SU-DHL-6 (cell line): ENCODE data around the gene SLC8A3.

Experiments used
- EZH2phosphoT487 ChIP-seq: fragments of 200-600 bp; sonication (generic), shearing (Covaris generic); conservative IDR thresholded peaks from 2 replicates; pipeline ENCODE4 v1.6.1; 2018; ENCODE audit warnings: mild to moderate bottlenecking, antibody characterized with exemption, low read length, moderate library complexity, mixed read lengths
- TF ChIP-seq, protein P1 (sequence below): fragments of 200-600 bp; sonication (generic); IDR thresholded peaks from one replicate; pipeline ENCODE4 v1.5.1; 2017; ENCODE audit warnings: antibody characterized with exemption, mild to moderate bottlenecking, low read length, moderate library complexity; ENCODE audit not compliant: insufficient read depth, poor library complexity, severe bottlenecking

DNA sequence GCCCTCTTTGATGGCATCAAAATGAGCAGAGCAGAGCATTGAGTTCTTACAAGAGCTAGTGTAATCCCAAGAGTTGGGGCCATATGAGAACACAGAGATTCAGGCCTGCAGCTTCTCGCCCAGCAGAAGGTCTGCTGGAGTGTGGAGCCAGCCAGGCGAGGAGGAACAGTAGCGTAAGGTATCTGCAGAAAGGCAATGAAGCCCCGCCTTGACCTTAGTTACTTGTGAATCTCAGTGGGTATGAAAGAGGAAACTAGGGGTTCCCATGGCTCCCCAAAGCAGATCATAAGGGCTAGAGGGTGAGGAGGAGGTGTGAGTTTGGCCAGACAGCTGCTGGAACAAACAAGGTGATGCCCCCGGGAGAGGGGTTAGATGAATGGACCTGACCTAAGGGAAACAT lies 49.4 kb downstream of the SLC8A3 start:
- TF ChIP-seq, protein P1, sequence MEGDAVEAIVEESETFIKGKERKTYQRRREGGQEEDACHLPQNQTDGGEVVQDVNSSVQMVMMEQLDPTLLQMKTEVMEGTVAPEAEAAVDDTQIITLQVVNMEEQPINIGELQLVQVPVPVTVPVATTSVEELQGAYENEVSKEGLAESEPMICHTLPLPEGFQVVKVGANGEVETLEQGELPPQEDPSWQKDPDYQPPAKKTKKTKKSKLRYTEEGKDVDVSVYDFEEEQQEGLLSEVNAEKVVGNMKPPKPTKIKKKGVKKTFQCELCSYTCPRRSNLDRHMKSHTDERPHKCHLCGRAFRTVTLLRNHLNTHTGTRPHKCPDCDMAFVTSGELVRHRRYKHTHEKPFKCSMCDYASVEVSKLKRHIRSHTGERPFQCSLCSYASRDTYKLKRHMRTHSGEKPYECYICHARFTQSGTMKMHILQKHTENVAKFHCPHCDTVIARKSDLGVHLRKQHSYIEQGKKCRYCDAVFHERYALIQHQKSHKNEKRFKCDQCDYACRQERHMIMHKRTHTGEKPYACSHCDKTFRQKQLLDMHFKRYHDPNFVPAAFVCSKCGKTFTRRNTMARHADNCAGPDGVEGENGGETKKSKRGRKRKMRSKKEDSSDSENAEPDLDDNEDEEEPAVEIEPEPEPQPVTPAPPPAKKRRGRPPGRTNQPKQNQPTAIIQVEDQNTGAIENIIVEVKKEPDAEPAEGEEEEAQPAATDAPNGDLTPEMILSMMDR, result no peak
- TF ChIP-seq EZH2phosphoT487, result no peak
